HG02938 (cell line): ENCODE results near the gene MGAM2.
A peak's percentile ranks its signal among the peaks of the same experiment; 100 is the strongest.

Source experiments
- ATAC-seq: cut with Tn5 transposase; IDR thresholded peaks from one replicate; pipeline ENCODE4 v1.9.1; 2021; ENCODE audit warnings: mild to moderate bottlenecking, moderate library complexity; ENCODE audit not compliant: unreplicated experiment

Gene MGAM2

GRCh38 chr7:142114207-142114606 lies 2.7 kb downstream of the MGAM2 start:
- ATAC-seq, result no peak

DNA sequence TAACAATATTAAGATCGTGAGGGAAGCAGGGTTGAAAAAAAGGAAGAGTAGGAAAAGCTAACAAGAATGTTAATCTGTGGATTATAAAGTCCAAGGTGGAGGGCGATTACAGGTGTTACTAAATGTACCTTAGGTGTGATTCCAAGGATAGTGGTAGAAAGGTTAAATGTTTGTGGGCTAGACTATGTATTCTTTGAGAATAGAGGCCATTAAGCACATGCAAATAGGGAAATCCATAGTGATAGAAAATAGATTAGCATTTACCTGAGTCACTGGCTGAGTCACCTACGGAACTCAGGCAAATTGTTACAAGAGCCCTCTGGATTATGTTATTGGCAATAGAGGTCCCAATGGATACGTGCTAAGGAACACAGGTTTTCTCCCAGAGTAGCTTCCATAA lies 9.0 kb downstream of the MGAM2 start:
- ATAC-seq, result no peak

GRCh38 chr7:142123184-142123583 lies 11.7 kb downstream of the MGAM2 start:
- no peak for ATAC-seq

DNA sequence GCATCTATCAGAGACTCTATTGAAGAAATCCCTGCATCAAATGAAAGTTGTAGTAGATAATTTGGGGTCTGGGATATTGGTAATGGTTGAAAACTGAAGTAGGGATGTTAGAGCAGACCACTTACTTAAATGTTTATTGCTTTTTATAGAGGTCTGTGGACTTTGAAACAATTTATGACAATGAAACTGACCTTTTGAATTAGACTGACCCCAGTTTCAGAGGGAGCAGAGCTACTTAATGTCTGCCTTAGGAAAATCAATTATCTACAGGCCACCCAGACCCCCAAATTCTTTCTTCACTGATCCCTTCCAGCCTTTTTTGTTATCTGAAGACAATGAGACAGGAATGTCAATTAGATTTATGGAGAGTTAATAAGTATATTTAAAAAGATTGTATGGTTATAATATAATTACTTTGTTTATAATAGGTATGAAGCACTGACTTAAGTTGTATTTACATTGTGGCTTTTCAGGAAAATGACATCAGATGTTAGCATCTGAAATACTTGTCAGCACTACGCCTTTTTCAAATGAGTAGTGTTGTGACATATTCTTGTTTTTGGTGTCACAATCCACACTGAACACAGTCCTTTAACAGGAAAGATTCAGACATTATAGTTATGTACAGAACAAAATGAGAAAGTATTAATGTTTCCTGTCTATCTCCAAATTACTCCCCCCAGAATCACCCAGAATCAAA lies 13.9 kb downstream of the MGAM2 start:
- ATAC-seq, result no peak

DNA sequence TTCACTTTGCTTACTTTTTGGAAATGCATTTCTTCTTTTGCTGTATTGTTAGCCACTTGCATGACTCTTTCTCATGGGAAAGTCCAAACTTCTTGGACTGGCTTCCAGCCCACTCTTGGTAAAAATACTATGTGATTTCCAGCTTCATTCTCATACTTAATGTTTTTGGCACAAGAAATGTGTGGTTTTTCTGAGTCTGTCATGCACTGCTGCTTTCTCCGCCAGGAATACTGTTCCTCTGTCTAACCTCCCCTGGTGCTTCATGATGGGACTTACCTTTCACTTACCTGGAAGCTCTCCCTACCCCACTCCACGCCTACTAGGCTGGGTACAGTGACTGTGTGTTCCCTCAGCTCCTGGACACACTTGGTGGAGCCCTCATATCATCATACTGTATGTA lies 18.7 kb downstream of the MGAM2 start:
- ATAC-seq, result no peak

GRCh38 chr7:142131439-142132185 lies 20.1 kb downstream of the MGAM2 start:
- no peak for ATAC-seq

DNA sequence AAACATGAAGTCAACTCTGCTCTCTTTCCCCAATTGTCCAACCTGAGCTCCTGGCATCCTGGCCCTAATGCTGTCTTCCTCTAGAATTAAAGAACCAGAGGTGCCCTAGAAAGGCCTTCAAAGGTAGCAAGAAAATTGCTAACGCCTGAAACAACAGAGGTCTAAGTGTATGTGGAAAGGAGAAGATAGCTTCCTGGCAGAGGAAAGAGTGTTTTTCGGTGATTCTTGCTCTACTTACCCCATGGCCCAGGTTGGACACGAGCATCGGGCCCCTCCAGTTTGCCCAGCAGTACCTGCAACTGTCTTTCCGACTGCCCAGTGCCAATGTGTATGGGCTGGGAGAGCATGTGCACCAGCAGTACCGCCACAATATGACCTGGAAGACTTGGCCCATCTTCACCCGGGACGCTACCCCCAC lies 22.2 kb downstream of the MGAM2 start:
- ATAC-seq, result no peak

DNA sequence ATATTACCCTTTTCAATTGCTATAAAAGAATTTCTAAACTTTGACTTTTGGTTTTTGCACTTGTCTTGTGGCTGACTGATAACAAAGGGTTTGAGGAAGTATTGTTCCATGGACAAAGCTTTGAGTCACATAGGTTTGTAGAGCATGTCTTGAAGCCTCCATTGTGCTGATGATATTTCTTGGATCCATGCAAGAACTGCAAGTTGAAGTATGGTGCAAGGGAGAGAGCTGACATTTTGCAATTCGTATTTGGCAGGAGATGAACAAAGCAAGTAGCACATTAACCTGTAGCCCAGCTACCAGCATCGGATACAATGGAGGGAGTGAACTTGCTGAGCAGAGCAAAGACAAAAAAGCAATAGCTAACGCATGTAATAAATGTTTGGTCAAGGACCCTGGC lies 23.4 kb downstream of the MGAM2 start:
- no peak for ATAC-seq

GRCh38 chr7:142138996-142139395 lies 27.5 kb downstream of the MGAM2 start:
- no peak for ATAC-seq

DNA sequence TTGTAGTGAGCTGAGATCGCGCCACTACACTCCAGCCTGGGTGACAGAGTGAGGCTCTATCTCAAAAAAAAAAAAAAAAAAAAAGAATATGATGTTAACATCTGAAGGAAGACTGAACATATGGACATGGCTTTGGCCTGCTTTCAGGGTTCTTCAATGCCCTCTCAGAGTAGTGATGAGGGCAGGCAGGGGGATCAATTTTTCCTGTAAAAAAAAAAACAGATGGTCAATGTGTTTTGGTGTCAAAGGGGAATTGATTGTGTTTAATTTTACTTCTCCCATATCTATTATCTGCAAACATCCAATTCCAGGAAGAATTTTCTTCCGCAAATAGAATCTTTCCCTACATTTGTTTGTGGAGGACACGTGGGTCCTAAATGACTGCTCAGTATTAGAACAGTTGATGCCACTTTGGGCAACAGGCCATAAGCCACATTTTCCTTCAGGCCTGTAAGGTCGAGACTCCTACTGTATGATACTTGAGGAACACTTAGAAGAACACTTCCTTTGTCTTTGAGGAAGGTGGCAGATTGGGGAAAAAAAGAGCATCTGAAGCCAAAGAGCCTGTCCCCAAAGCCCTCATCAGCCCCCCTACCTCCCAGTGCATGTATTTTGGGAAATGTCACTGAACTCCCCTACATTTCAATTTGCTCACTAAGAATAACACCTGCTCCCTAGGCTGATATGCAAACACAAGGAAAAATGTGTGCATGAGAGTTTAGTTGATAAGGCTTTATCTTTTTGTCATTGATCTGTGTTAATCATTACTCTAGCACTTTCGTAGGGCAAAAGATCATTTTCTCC lies 28.3 kb downstream of the MGAM2 start:
- ATAC-seq, result no peak

DNA sequence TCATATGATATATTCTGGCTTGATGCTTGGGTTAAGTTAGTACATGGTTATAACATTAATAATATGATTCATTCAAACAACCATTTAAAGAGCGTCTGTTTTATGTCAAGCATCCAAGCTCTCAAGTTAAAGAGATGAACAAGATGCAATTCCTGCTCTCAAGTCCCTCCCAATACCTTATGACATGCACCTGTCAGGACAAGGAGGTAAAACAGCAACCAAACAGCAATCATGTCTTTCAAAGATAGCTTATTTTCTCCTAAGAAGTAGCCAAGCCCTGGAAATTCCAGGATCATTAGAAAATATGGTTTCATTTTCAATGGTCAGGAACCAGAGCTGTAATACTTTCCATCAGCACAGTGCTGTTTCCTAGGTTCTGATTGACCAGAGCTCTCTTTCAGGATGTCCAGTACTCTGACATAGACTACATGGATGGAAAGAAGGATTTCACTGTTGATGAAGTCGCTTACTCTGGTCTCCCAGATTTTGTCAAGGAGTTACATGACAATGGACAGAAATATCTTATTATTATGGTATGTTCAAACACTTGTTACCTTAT lies 29.0 kb downstream of the MGAM2 start:
- no peak for ATAC-seq

DNA sequence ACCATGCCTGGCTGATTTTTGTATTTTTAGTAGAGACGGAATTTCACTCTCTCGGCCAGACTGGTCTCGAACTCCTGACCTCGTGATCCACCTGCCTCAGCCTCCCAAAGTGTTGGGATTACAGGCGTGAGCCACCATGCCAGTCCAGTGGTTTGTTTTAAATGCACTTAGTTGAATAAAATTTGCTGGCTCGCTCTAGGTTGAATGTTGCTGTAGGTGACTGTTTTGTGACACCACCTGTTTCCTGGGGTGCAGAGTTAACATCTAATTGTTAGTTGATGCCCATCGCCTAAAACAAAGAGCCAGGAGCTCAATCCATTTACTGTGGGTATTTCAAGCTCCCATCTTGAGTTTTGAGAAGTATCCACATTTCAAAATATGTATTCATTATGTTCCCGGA lies 31.2 kb downstream of the MGAM2 start:
- no peak for ATAC-seq

GRCh38 chr7:142146124-142146523 lies 34.6 kb downstream of the MGAM2 start:
- no peak for ATAC-seq

DNA sequence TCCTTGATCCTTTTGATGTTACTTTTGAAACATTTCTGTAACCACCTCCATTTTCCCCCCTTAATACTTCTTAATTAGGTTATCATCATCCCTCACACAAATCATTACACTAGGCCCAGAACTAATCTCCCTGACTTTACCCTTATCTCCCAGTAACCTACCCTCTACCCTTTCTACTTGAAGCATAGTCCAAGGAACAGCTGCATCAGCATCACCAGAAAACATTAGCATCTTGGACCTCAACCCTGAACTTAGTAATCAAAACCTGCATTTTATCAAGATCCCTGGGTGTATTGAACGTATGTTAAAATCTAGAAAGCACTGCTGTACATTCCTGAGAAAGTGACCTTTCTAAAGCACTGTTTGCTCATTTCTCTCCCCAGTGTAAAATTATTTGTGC lies 38.8 kb downstream of the MGAM2 start:
- no peak for ATAC-seq

GRCh38 chr7:142150869-142151268 lies 39.4 kb downstream of the MGAM2 start:
- no peak for ATAC-seq

DNA sequence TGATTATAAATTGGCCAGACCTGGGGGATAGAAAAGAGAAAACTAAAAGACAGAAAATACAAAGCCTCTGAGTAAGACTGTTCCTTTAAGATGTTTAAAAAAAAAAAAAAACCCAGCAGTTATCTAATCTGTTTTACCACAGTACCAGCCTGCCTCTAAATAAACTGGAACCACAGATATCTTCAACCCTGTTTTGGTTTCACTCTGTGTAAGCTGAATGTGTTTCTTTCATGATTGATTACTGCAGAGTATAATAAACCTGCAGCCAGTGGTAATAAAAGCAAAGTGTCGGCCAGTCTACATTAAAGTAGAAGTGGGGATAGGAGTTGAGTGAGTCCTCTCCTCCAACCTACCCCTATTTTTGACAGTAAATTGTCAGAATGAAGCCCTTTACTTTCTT lies 40.6 kb downstream of the MGAM2 start:
- peak; percentile 62 for ATAC-seq

GRCh38 chr7:142153400-142153799 lies 41.9 kb downstream of the MGAM2 start:
- peak; percentile 79 for ATAC-seq

GRCh38 chr7:142158736-142159496 lies 47.4 kb downstream of the MGAM2 start:
- ATAC-seq, result no peak

GRCh38 chr7:142161921-142162320 lies 50.4 kb downstream of the MGAM2 start:
- ATAC-seq, result no peak

- ATAC-seq, result no peak
Observed at GRCh38 chr7:142168746-142169145, 57.2 kb downstream of the MGAM2 start.

- no peak for ATAC-seq
Observed at GRCh38 chr7:142172932-142173331, 61.4 kb downstream of the MGAM2 start.
